Measurements from ENCODE around the gene ANTXR1.

ANTXR1 gene

DNA sequence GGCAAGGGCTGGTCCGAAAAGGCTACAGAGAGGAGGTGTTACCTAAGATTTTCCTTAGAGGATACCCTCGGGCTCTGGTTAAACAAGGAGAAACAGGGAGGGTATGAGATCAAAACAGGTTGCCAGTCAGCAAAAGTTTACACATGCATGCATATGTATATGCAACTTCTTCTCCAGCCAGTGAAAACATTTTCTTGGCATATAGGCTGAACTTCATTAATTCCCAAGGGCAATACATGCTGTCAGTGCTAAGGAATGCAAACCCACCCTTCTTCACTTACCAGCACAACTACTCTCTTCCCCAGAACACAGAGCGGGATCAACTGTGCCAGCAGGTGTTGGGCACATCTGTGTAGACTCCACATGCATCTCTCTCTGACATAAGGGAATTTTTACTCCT, 198.1 kb downstream of the ANTXR1 start:
- no peak for DNase-seq
- H3K27me3 ChIP-seq (ENCODE audit: insufficient read depth, low read depth, severe bottlenecking): no peaks in the 10 kb centered on the region
- no peaks in the 10 kb centered on the region for H3K9me3 ChIP-seq (ENCODE audit: severe bottlenecking)
- H3K4me3 ChIP-seq (ENCODE audit: low read depth, low read length): no peak overlapping the region
- TF ChIP-seq, protein P1, sequence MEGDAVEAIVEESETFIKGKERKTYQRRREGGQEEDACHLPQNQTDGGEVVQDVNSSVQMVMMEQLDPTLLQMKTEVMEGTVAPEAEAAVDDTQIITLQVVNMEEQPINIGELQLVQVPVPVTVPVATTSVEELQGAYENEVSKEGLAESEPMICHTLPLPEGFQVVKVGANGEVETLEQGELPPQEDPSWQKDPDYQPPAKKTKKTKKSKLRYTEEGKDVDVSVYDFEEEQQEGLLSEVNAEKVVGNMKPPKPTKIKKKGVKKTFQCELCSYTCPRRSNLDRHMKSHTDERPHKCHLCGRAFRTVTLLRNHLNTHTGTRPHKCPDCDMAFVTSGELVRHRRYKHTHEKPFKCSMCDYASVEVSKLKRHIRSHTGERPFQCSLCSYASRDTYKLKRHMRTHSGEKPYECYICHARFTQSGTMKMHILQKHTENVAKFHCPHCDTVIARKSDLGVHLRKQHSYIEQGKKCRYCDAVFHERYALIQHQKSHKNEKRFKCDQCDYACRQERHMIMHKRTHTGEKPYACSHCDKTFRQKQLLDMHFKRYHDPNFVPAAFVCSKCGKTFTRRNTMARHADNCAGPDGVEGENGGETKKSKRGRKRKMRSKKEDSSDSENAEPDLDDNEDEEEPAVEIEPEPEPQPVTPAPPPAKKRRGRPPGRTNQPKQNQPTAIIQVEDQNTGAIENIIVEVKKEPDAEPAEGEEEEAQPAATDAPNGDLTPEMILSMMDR (IDR thresholded peaks at IDR 0.05; ENCODE audit: low read depth, low read length): no peak
- no peaks in the 10 kb centered on the region; the same call in 1 of the 2 replicates for H3K36me3 ChIP-seq
- no peak overlapping the region for H3K27ac ChIP-seq

DNA sequence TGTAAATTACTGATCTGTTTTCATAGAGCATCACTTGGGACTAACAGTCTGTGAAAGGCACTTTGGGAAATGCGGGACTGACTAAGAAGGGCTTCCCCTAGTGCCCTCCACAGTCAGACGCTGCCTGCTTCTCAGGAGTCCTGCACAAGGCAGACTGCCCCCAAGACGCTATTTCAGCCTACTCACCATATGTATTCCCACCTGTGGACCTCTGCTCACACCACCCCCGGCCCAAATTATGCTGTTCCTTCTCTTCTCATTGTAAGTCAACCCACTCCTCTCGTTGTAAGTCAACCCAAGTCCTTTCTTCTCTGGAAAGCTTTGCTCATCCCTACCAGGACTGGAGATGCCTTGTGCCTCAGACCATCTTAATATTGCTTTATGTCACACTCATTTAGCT, 198.7 kb downstream of the ANTXR1 start:
- Histone ChIP-seq H3K4me3 (ENCODE audit: low read depth, low read length) (no peak overlapping the region), H3K27me3 (ENCODE audit: insufficient read depth, low read depth, severe bottlenecking) (no peaks in the 10 kb centered on the region), H3K27ac (no peak overlapping the region), H3K9me3 (ENCODE audit: severe bottlenecking) (no peaks in the 10 kb centered on the region), H3K36me3 (no peaks in the 10 kb centered on the region; the same call in 1 of the 2 replicates)
- no peak for DNase-seq
- TF ChIP-seq, protein P1 (IDR thresholded peaks at IDR 0.05; ENCODE audit: low read depth, low read length): no peak

DNA sequence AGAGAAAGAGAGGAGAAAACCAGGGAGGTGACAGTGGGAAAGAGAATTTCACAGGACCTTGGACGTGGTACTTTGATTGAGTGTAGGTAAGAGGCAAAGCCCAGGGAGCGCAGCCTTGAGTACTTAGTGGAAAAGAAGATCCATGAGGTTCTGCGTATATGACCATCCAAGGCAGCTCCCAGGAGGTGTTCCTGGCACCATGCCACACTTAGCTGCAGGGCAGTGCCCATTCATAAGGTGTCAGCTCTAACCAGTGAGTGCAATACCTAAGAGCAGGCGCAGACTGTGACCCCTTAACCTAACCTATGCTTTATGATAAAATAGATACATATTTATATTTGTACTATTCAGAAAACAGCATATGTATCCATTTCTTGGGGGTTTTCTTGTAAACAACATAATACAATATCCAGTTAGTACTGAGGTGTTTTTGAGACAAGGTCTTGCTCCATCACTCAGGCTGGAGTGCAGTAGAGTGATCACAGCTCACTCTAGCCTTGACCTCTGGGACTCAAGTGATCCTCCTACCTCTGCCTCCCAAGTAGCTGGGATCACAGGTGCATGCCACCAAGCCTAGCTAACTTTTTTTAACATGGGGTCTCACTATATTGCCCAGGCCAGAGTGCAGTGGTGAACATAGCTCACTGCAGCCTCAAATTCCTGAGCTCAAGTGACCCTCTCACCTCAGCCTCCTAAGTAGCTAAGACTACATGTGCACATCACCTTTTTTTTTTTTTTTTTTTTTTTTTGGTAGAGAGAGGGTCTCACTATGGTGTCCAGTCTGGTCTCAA, 199.5 kb downstream of the ANTXR1 start:
- Histone ChIP-seq H3K9me3 (ENCODE audit: severe bottlenecking) (no peaks in the 10 kb centered on the region), H3K27ac (no peak overlapping the region), H3K36me3 (no peaks in the 10 kb centered on the region; the same call in 1 of the 2 replicates), H3K4me3 (ENCODE audit: low read depth, low read length) (no peak overlapping the region), H3K27me3 (ENCODE audit: insufficient read depth, low read depth, severe bottlenecking) (no peaks in the 10 kb centered on the region)
- TF ChIP-seq, protein P1 (IDR thresholded peaks at IDR 0.05; ENCODE audit: low read depth, low read length): no peak
- DNase-seq: no peak

DNA sequence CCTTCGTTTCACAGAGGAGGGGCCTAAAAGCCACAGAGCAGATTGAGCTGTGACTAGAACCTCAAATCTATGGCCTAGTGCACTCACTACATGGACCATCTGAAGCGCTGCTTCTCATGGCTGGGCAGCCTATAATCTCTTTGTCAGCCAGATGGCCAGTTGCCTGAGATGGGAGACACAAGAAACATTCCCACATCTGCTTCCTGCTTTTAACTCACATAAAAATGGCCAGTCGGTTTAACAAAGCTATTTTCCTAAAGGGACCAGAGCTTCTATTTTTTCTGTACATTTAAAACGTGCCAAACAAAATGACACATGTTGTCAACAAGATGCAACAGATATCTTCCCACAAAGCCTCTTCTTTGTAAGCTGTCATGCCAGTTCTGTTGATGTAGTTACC, 200.2 kb downstream of the ANTXR1 start:
- Histone ChIP-seq H3K27ac (peak overlapping the region; percentile 30), H3K36me3 (no peaks in the 10 kb centered on the region; the same call in 1 of the 2 replicates), H3K4me3 (ENCODE audit: low read depth, low read length) (no peak overlapping the region), H3K9me3 (ENCODE audit: severe bottlenecking) (no peaks in the 10 kb centered on the region), H3K27me3 (ENCODE audit: insufficient read depth, low read depth, severe bottlenecking) (no peaks in the 10 kb centered on the region)
- peak; percentile 76 for DNase-seq
- TF ChIP-seq, protein P1 (IDR thresholded peaks at IDR 0.05; ENCODE audit: low read depth, low read length): no peak

DNA sequence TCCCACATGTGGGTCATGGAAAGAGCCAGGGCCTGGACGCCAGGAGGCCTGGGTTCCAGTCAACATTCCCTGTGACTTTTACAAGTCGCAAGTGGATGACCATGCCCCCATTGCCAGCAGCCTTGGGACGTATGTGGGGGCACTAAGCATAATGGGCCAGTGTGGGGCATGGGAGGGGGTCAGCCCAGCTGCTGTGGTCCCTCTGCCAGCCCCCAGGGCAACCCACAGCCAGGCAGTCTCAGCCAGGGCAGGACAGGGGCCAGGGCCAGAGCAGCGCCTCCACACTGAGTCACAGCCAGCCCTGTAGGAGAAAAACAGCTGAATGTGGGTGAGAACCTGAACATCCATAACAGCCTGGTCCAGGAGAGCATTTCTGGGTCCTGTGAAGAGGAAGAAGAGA, 200.8 kb downstream of the ANTXR1 start:
- no peak for DNase-seq
- no peaks in the 10 kb centered on the region for H3K27me3 ChIP-seq (ENCODE audit: insufficient read depth, low read depth, severe bottlenecking)
- no peaks in the 10 kb centered on the region for H3K9me3 ChIP-seq (ENCODE audit: severe bottlenecking)
- TF ChIP-seq, protein P1 (IDR thresholded peaks at IDR 0.05; ENCODE audit: low read depth, low read length): no peak
- no peaks in the 10 kb centered on the region; the same call in 1 of the 2 replicates for H3K36me3 ChIP-seq
- H3K27ac ChIP-seq: peak overlapping the region; percentile 30
- no peak overlapping the region for H3K4me3 ChIP-seq (ENCODE audit: low read depth, low read length)
